RWPE2 (cell line): ENCODE results near the gene CTCF.

ENCODE experiments used
- ATAC-seq: fragments of 200-7000 bp; cut with Tn5 transposase; 3 replicates; pipeline ENCODE4 v1.9.1; 2021; ENCODE audit warnings: low read depth
- DNase-seq: peaks from one replicate; pipeline ENCODE4 v3.0.0-alpha.2; 2020; ENCODE audit warnings: low spot score
- H3K27ac ChIP-seq: fragments of 450-650 bp; 2 replicates; pipeline ENCODE4 v1.5.1; 2017; ENCODE audit warnings: mild to moderate bottlenecking; ENCODE audit not compliant: poor library complexity, severe bottlenecking
- H3K27me3 ChIP-seq: fragments of 250-450 bp; sonication (Bioruptor Pico); 2 replicates; pipeline ENCODE4 v1.5.1; 2021; ENCODE audit warnings: mild to moderate bottlenecking, moderate library complexity; ENCODE audit not compliant: insufficient read depth, poor library complexity, severe bottlenecking
- H3K36me3 ChIP-seq: fragments of 250-450 bp; sonication (Bioruptor Pico); 2 replicates; pipeline ENCODE4 v1.5.1; 2020; ENCODE audit warnings: low read depth, mild to moderate bottlenecking, moderate library complexity
- H3K4me1 ChIP-seq: fragments of 250-450 bp; sonication (Bioruptor Pico); 2 replicates; pipeline ENCODE4 v1.5.1; 2021; ENCODE audit warnings: mild to moderate bottlenecking, moderate library complexity; ENCODE audit not compliant: insufficient read depth, poor library complexity, severe bottlenecking
- H3K4me3 ChIP-seq: fragments of 250-450 bp; sonication (Bioruptor Pico); 2 replicates; pipeline ENCODE4 v1.5.1; 2021; ENCODE audit warnings: mild to moderate bottlenecking, moderate library complexity; ENCODE audit not compliant: severe bottlenecking
- H3K9me3 ChIP-seq: fragments of 250-450 bp; sonication (Bioruptor Pico); 2 replicates; pipeline ENCODE4 v1.5.1; 2021; ENCODE audit warnings: mild to moderate bottlenecking, moderate library complexity; ENCODE audit not compliant: severe bottlenecking
- TF ChIP-seq, protein P1 (sequence below): fragments of 450-650 bp; IDR thresholded peaks from one replicate; pipeline ENCODE4 v1.5.1; 2017; ENCODE audit warnings: mild to moderate bottlenecking, moderate library complexity; ENCODE audit not compliant: poor library complexity, severe bottlenecking

CTCF gene

DNA sequence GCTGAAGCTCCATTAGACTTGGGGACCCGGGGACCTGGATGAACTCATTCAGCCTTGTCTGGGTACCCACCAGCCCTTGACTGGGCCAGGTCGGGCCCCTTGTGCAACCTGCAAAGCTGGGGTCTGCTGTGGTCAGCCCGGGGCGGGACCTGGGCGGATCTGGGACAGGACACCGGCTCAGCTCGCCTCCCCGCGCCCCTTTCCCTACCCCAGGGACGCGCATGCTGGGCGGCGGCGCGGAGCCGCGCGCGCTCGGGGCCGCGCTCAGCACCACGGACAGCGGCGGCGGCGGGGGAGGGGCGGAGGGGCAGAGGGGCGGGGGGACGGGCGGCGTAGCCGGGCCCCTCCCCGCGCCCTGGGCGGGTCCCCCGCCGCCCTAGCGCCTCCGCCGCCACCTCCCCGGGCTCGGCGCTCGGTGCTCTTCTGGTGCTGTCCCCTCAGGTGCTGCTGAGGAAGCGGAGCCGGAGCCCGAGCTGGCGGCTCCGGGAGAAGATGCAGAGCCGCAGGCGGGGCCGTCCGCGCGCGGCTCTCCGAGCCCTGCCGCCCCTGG is 90.3 kb downstream of the CTCF start:
- peak overlapping the region; percentile 40 for H3K4me3 ChIP-seq
- no peaks in the 10 kb centered on the region for H3K4me1 ChIP-seq
- ATAC-seq: peak; percentile 32
- no peak overlapping the region for H3K27ac ChIP-seq
- H3K9me3 ChIP-seq: no peaks in the 10 kb centered on the region
- peaks cover 72% of the 10 kb centered on the region for H3K27me3 ChIP-seq
- TF ChIP-seq, protein P1, sequence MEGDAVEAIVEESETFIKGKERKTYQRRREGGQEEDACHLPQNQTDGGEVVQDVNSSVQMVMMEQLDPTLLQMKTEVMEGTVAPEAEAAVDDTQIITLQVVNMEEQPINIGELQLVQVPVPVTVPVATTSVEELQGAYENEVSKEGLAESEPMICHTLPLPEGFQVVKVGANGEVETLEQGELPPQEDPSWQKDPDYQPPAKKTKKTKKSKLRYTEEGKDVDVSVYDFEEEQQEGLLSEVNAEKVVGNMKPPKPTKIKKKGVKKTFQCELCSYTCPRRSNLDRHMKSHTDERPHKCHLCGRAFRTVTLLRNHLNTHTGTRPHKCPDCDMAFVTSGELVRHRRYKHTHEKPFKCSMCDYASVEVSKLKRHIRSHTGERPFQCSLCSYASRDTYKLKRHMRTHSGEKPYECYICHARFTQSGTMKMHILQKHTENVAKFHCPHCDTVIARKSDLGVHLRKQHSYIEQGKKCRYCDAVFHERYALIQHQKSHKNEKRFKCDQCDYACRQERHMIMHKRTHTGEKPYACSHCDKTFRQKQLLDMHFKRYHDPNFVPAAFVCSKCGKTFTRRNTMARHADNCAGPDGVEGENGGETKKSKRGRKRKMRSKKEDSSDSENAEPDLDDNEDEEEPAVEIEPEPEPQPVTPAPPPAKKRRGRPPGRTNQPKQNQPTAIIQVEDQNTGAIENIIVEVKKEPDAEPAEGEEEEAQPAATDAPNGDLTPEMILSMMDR: no peak
- H3K36me3 ChIP-seq: no peaks in the 10 kb centered on the region
- DNase-seq: no peak

DNA sequence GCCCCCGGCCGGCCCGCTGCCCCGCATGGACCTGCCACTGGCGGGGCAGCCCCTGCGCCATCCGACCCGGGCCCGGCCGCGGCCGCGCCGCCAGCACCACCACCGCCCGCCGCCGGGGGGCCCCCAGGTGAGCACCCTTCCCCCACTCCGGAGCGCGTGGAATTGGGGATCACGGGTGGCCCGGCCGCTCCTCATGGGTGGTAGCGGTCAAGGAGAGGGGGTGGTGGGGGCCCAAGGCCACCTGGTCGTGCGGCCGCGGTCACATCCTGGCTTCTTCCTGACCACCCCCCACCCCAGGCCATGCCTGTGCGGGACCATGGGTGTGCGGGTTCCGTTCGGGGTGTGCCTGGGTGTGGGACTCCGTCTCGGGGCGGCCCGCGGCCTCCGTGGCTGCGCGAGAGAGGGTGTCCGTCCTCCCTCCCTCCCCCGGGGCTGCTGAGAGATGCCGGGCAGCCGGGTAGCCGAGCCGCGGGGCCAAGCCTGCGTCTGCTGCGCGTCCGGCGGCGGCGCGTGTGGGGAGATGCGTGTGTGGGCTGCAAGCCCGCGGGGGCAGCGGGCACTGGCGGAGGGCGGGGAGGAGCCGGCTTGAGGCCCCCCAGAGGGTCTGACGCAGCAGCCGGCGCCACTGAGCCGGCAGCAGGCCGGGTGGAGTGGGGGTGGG is 90.9 kb downstream of the CTCF start:
- no peaks in the 10 kb centered on the region for H3K4me1 ChIP-seq
- peak overlapping the region; percentile 40 for H3K4me3 ChIP-seq
- H3K27me3 ChIP-seq: peaks cover 66% of the 10 kb centered on the region
- no peak for DNase-seq
- H3K9me3 ChIP-seq: no peaks in the 10 kb centered on the region
- H3K27ac ChIP-seq: no peak overlapping the region
- TF ChIP-seq, protein P1: peak; percentile 35
- peaks cover under 1% of the 10 kb centered on the region for H3K36me3 ChIP-seq
- ATAC-seq: peak; percentile 40

DNA sequence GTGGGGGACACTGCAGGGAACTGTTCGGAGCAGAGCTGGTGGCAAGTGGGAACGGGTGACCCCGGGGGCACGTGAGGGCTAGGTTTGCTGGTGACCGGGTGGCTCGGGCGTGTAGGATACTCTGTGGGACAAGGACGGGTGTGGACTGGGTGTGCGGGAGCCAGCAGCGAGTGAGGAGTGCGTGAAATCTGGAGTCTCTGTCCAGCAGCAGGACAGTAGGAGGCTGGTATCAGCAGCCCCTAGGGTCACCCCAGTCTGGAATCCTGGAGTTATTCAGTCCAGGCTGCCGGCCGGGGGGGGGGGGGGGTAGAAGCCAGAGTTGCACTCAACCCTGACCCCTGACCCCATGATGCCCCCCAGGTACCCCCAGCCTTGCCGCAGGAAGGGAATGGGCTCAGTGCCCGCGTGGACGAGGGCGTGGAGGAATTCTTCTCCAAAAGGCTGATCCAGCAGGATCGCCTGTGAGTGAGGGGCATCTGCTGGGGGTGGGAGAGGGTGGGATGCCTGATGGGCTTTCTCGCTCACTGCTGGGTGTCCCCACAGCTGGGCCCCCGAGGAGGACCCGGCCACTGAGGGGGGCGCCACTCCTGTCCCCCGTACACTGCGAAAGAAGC is 91.6 kb downstream of the CTCF start:
- H3K36me3 ChIP-seq: peaks cover 7% of the 10 kb centered on the region
- H3K9me3 ChIP-seq: no peaks in the 10 kb centered on the region
- peaks cover 60% of the 10 kb centered on the region for H3K27me3 ChIP-seq
- no peaks in the 10 kb centered on the region for H3K4me1 ChIP-seq
- H3K4me3 ChIP-seq: peak overlapping the region; percentile 40
- no peak overlapping the region for H3K27ac ChIP-seq
- 0 out of 3 replicates have a peak, but pooled peaks have one; percentile 10 for ATAC-seq
- TF ChIP-seq, protein P1: no peak
- no peak for DNase-seq

DNA sequence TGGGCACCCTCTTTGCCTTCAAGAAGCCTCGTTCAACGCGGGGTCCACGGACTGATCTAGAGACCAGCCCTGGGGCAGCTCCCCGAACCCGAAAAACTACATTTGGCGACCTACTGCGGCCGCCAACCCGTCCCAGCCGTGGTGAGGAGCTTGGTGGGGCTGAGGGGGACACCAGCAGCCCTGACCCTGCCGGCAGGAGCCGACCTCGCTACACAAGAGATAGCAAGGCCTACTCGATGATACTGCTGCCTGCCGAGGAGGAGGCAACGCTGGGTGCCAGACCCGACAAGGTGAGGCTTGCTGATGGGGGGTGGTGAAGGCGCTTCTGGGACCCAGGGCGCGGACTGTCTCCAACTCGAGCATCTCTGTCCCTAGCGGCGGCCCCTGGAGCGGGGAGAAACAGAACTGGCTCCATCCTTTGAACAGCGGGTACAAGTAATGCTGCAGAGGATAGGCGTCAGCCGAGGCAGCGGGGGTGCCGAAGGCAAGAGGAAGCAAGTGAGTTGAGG is 92.1 kb downstream of the CTCF start:
- ATAC-seq: no peak
- no peak for DNase-seq
- peaks cover 10% of the 10 kb centered on the region for H3K36me3 ChIP-seq
- H3K9me3 ChIP-seq: no peaks in the 10 kb centered on the region
- no peak overlapping the region for H3K27ac ChIP-seq
- H3K27me3 ChIP-seq: peaks cover 54% of the 10 kb centered on the region
- no peaks in the 10 kb centered on the region for H3K4me1 ChIP-seq
- no peak overlapping the region for H3K4me3 ChIP-seq
- TF ChIP-seq, protein P1: no peak
